ENCODE data around the gene FOXQ1. TPM values are rescaled to one million over a fixed set of nuclear protein-coding genes. Genes with fewer than 3 reads are reported as not detected.

The FOXQ1 gene
- total and polyA plus RNA-seq, 2 donors (not counting 3 experiments of a cell fraction or from before 2014, with no cell fraction given): not detected

DNA sequence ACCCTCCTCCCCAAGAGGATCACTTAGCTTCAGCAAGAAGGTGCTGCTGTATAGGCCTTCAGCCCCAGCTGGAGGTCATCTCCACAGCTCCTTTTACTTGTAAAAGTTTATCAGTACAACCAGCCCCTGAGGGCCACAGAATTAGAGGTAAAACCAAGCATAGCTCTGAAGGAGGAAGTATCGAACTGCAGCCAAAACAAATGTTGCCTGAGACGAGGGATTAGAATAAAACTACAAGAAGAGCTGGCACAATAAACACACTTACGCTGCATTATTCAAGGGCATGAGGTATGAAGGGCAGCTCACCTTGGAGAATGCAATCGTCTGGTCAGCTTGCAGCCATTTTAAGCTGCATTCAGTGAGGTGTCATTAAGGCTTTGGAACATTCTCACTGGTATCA is 21.1 kb upstream of the FOXQ1 start:
- POLR2A ChIA-PET: no interaction called here
- H3K4me2 ChIP-seq (ENCODE audit: insufficient read depth, low read length): no peak overlapping the region
- H4K20me1 ChIP-seq (replicated peaks; ENCODE audit: control insufficient read depth, extremely low read depth, insufficient read depth, low read length): no peaks in the 10 kb centered on the region
- no peaks in the 10 kb centered on the region for H3K36me3 ChIP-seq (ENCODE audit: control insufficient read depth in 2 of 2, extremely low read depth in 1 of 2, insufficient read depth in 2 of 2, low read length in 2 of 2)
- H3K27ac ChIP-seq (ENCODE audit: insufficient read depth, low read depth, low read length): no peak overlapping the region
- H3K9me3 ChIP-seq (replicated peaks; ENCODE audit: control insufficient read depth, insufficient read depth, low read length): no peaks in the 10 kb centered on the region
- DNase-seq (ENCODE audit: low read depth, low spot score) (no peak), FAIRE-seq (no peak)
- H3K9me1 ChIP-seq (replicated peaks; ENCODE audit: control insufficient read depth, extremely low read depth, insufficient read depth, low read length): no peaks in the 10 kb centered on the region
- dilution Hi-C loops (cut with MboI; ENCODE audit: extremely low pct_ligation_motif_present, low sequenced_read_pairs): no loop called here
- intact Hi-C loops (cut with micrococcal nuclease): no loop called here
- BruUV-seq (replicated peaks): no TSS peak
- H3K4me1 ChIP-seq (ENCODE audit: control insufficient read depth, extremely low read depth, insufficient read depth, low read length): no peaks in the 10 kb centered on the region
- H3K27me3 ChIP-seq (ENCODE audit: control insufficient read depth in 2 of 2, insufficient read depth in 2 of 2, low read length in 2 of 2): no peaks in the 10 kb centered on the region
- TF ChIP-seq, protein P1, sequence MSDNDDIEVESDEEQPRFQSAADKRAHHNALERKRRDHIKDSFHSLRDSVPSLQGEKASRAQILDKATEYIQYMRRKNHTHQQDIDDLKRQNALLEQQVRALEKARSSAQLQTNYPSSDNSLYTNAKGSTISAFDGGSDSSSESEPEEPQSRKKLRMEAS (IDR thresholded peaks at IDR 0.05; ENCODE audit: insufficient read depth, insufficient read length): no peak
- TF ChIP-seq, protein P2, sequence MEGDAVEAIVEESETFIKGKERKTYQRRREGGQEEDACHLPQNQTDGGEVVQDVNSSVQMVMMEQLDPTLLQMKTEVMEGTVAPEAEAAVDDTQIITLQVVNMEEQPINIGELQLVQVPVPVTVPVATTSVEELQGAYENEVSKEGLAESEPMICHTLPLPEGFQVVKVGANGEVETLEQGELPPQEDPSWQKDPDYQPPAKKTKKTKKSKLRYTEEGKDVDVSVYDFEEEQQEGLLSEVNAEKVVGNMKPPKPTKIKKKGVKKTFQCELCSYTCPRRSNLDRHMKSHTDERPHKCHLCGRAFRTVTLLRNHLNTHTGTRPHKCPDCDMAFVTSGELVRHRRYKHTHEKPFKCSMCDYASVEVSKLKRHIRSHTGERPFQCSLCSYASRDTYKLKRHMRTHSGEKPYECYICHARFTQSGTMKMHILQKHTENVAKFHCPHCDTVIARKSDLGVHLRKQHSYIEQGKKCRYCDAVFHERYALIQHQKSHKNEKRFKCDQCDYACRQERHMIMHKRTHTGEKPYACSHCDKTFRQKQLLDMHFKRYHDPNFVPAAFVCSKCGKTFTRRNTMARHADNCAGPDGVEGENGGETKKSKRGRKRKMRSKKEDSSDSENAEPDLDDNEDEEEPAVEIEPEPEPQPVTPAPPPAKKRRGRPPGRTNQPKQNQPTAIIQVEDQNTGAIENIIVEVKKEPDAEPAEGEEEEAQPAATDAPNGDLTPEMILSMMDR (IDR thresholded peaks at IDR 0.05; ENCODE audit: extremely low read depth in 1 of 2, insufficient read depth in 1 of 2, low read depth in 1 of 2, low read length in 2 of 2): no peak
- TF ChIP-seq POLR2A (IDR thresholded peaks at IDR 0.05; ENCODE audit: low read depth, low read length) (no peak), MYC (IDR thresholded peaks at IDR 0.05; ENCODE audit: low read depth, low read length) (no peak), POLR2AphosphoS5 (IDR thresholded peaks at IDR 0.05; ENCODE audit: insufficient read depth, low read depth, low read length) (no peak), FOS (IDR thresholded peaks at IDR 0.05; ENCODE audit: borderline replicate concordance, insufficient read depth, low read length) (no peak), GATA2 (IDR thresholded peaks at IDR 0.05; ENCODE audit: insufficient read depth, insufficient read length, low read depth, low read length) (no peak), JUN (IDR thresholded peaks at IDR 0.05; ENCODE audit: borderline replicate concordance, insufficient read depth, insufficient read length, low read depth) (no peak), EZH2 (IDR thresholded peaks at IDR 0.05; ENCODE audit: borderline replicate concordance, low read depth, low read length, severe bottlenecking) (no peak)
- H3K4me3 ChIP-seq (replicated peaks in 1 of 3; ENCODE audit: insufficient read depth in 1 of 3, low read depth in 1 of 3, low read length in 3 of 3): no peak overlapping the region
- CTCF ChIA-PET: no interaction called here
- H2AFZ ChIP-seq (ENCODE audit: low read depth, low read length): no peak overlapping the region
- H3K79me2 ChIP-seq (ENCODE audit: control insufficient read depth, insufficient read depth, low read length): no peaks in the 10 kb centered on the region
- H3K9ac ChIP-seq (replicated peaks; ENCODE audit: extremely low read depth, insufficient read depth, low read length): no peak overlapping the region

Measured in endothelial cell of umbilical vein (primary cell).